ENCODE results near the gene SUN2.

SUN2 gene

DNA sequence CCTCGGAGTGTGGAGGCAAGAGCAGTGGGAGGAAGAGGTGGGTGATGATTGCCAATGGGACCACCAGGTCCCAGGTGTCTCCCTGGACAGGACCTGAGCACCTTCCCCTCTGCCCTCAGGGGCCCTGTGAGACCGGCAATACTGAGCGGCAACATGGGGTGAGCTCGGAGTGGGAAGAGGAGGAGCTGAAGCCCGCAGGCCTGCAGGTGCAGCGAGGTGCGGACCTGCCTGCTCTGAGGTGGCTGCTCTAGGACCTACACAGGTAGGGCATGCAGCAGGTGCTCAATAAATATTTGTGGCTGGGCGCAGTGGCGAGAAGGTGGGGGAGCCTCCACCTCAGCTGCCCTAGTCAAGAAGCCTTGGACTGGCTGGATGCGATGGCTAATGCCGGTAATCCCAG lies 12.2 kb upstream of the SUN2 start:
- ChIA-PET CTCF (interaction anchor here (0.6 to 6.6 kb wide), 29 partner anchors 10 to 716 kb away, joined by 3 to 63 read pairs (median 8); partner anchors contain the start of genes CBX7 and NPTXR), POLR2A (interaction anchor here (0.7 to 3.3 kb wide), 4 partner anchors 12 to 95 kb away, joined by 3 to 19 read pairs (median 10); partner anchors contain the start of gene NPTXR)
- no peak overlapping the region for H3K4me3 ChIP-seq (ENCODE audit: low read depth, low read length)
- TF ChIP-seq ZNF335 (tag by site-specific recombination; conservative IDR thresholded peaks at IDR 0.05) (no peak), ZNF692 (tag by site-specific recombination; IDR thresholded peaks at IDR 0.05) (no peak), ZIC2 (tag by site-specific recombination; IDR thresholded peaks at IDR 0.05) (no peak), ZNF488 (tag by site-specific recombination; IDR thresholded peaks at IDR 0.05) (no peak)
- no peaks in the 10 kb centered on the region for H3K9me3 ChIP-seq (ENCODE audit: control insufficient read depth, insufficient read depth, low read depth, low read length)
- H3K27ac ChIP-seq (ENCODE audit: extremely low read depth, low read depth, low read length), result no peak overlapping the region
- H3K36me3 ChIP-seq (ENCODE audit: control insufficient read depth in 2 of 2, insufficient read depth in 1 of 2, low read length in 2 of 2), result no peaks in the 10 kb centered on the region
- no peaks in the 10 kb centered on the region for H3K4me1 ChIP-seq (ENCODE audit: control insufficient read depth, insufficient read depth, low read length)

DNA sequence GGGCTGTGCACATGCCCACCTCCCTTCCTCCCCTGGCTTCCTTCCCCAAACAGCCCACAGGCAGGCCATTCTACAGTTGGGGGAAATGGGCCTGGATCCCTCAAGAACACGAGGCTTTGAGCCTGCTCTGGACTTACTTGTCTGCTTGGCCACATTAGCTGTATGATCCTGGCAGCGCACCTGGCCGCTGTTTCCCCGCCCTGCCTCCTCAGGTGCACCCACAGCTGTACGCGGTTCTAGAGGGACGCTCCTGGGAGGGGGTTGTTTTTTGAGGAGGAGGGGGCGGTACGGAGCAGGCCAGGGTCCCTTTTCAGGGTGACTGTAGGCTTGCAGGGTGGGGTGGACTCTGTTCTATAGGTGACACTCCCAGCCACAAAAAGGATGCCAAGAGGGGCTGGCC lies 11.5 kb upstream of the SUN2 start:
- POLR2A ChIA-PET, result interaction anchor here (0.5 to 3.3 kb wide), 5 partner anchors 10 to 753 kb away, joined by 3 to 18 read pairs (median 4); partner anchors contain the start of gene ATF4
- CTCF ChIA-PET, result interaction anchor here (0.6 to 6.6 kb wide), 16 partner anchors 9 to 398 kb away, joined by 3 to 63 read pairs (median 6); partner anchors contain the start of gene NPTXR
- Histone ChIP-seq H3K4me1 (ENCODE audit: control insufficient read depth, insufficient read depth, low read length) (no peaks in the 10 kb centered on the region), H3K36me3 (ENCODE audit: control insufficient read depth in 2 of 2, insufficient read depth in 1 of 2, low read length in 2 of 2) (no peaks in the 10 kb centered on the region), H3K4me3 (ENCODE audit: low read depth, low read length) (no peak overlapping the region), H3K27ac (ENCODE audit: extremely low read depth, low read depth, low read length) (no peak overlapping the region), H3K9me3 (ENCODE audit: control insufficient read depth, insufficient read depth, low read depth, low read length) (no peaks in the 10 kb centered on the region)
- TF ChIP-seq ZNF114 (tag by site-specific recombination; IDR thresholded peaks at IDR 0.05) (no peak), PRDM1 (tag by site-specific recombination; IDR thresholded peaks at IDR 0.05) (no peak), ZSCAN4 (tag by site-specific recombination; IDR thresholded peaks at IDR 0.05) (no peak), ZNF768 (tag by site-specific recombination; IDR thresholded peaks at IDR 0.05) (no peak), REST (tag by site-specific recombination; IDR thresholded peaks at IDR 0.05) (no peak), SCRT1 (tag by site-specific recombination; IDR thresholded peaks at IDR 0.05; ENCODE audit: borderline replicate concordance) (no peak), GFI1B (tag by site-specific recombination; IDR thresholded peaks at IDR 0.05) (no peak)

- POLR2A ChIA-PET, result interaction anchor here (0.9 to 1.7 kb wide), 6 partner anchors 9 to 754 kb away, joined by 3 to 8 read pairs (median 3); partner anchors contain the start of gene ATF4
- Histone ChIP-seq H3K4me1 (ENCODE audit: control insufficient read depth, insufficient read depth, low read length) (no peaks in the 10 kb centered on the region), H3K27ac (ENCODE audit: extremely low read depth, low read depth, low read length) (no peak overlapping the region), H3K36me3 (ENCODE audit: control insufficient read depth in 2 of 2, insufficient read depth in 1 of 2, low read length in 2 of 2) (no peaks in the 10 kb centered on the region), H3K9me3 (ENCODE audit: control insufficient read depth, insufficient read depth, low read depth, low read length) (no peaks in the 10 kb centered on the region), H3K4me3 (ENCODE audit: low read depth, low read length) (no peak overlapping the region)
- CTCF ChIA-PET, result interaction anchor here (0.6 to 6.6 kb wide), 36 partner anchors 9 to 1126 kb away, joined by 3 to 63 read pairs (median 4); partner anchors contain the start of genes NPTXR and SUN2
- no peak for TF ChIP-seq ZNF544 (tag by site-specific recombination; IDR thresholded peaks at IDR 0.05)
- TF ChIP-seq ZNF18 (tag by site-specific recombination; IDR thresholded peaks at IDR 0.05), result no peak
- TF ChIP-seq ZNF768 (tag by site-specific recombination; IDR thresholded peaks at IDR 0.05), result no peak
- TF ChIP-seq ZSCAN4 (tag by site-specific recombination; IDR thresholded peaks at IDR 0.05), result no peak
- peak; percentile 85 for TF ChIP-seq ZNF362 (tag by site-specific recombination; IDR thresholded peaks at IDR 0.05)
- TF ChIP-seq, protein P1, sequence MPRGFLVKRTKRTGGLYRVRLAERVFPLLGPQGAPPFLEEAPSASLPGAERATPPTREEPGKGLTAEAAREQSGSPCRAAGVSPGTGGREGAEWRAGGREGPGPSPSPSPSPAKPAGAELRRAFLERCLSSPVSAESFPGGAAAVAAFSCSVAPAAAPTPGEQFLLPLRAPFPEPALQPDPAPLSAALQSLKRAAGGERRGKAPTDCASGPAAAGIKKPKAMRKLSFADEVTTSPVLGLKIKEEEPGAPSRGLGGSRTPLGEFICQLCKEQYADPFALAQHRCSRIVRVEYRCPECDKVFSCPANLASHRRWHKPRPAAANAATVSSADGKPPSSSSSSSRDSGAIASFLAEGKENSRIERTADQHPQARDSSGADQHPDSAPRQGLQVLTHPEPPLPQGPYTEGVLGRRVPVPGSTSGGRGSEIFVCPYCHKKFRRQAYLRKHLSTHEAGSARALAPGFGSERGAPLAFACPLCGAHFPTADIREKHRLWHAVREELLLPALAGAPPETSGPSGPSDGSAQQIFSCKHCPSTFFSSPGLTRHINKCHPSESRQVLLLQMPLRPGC (tag by site-specific recombination; IDR thresholded peaks at IDR 0.05), result no peak
Observed at GRCh38 chr22:38766076-38766777, 10.4 kb upstream of the SUN2 start.

Measured in HEK293 (cell line).